HG03103 (cell line): ENCODE data around the gene UBE2E2.

Experiments used
- ATAC-seq: cut with Tn5 transposase; IDR thresholded peaks from one replicate; pipeline ENCODE4 v1.9.1; 2021; ENCODE audit warnings: low read depth; ENCODE audit not compliant: unreplicated experiment

Gene UBE2E2

DNA sequence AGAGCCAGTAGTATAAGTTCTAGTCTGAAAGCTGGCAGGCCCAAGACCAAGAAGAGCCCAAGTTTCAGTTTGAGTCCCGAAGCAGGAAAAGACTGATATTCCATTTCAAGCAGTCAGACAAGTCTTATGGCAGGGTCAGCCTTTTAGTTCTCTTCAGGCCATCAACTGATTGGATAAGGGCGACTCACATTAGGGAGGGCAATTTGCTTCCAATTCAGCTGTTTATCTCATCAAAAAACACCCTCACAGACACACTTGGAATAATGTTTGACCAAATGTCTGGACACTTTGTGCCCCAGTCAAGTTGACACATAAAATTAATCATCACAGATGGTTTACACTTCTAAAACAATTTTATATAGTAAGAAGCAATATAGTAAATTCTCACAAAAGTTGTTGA is 69.7 kb downstream of the UBE2E2 start:
- ATAC-seq: no peak

DNA sequence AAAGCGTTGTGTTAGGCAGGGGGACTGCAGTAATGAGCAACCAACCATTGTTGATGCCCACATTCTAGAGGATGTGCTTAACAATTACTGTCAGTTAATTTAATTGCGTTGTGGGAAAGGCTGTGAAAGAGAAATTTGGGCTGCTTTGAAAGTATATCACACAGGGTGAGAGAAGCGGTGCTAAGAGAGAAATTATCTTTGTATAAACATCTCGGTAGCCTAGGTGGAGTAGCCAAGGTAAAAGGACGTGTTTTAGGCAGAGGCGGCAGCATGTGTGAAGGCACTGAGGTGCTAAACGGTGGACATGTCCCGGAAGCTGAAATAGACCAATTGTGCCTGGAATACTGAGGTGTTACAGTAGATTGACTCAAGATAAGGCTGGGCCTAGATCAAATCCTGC is 71.9 kb downstream of the UBE2E2 start:
- ATAC-seq: no peak

DNA sequence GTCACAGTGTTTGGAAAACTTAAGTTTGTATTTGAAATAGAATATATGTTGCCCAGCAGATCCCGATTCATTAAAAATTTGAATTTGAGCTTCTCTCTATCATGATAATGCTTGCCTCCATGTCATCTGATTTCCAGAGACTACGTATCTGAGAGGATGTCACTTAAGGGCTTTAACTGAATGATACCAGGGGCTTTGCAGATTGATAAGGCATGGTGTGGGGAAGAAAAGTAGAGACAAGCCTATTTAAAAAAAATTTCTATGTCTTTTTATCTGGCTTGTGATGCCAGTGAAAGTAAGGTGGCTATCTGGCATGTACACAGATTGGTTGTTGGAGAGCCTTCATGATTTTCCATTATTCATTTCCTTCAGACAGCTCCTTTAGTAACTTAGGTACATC is 72.7 kb downstream of the UBE2E2 start:
- no peak for ATAC-seq

DNA sequence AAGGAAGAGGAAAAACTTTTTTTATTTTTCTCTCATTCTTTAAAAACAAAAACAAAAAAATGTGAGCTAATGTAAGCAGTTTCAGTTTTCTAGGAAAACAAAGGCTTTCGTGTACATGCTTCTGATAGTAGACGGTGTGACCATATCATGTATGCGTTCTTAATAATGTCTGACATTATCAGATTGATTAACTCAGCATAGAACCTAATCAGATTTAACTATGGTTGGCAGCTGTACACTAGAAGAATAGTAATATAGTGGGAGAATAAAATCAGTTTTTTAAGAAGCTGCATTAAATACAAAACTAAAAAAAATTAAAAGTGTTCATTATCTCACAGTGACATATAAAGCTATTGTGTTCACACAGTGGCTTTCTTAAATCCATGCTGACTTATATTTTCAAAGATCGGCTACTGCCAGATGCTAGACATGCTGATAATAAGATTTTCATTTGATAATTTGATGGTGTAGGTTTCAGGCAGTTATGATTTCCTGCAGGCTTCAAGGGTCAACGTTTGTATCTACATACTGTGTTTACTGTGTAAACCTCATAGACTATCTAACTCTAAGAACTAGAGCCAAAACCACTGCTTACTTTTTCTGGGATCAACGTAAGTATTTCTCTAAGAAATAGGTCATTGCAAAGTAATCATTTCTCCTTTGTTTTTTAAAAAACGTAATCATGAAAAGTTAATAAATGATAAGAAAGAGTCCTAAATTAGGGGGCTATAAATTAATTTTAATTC is 74.0 kb downstream of the UBE2E2 start:
- no peak for ATAC-seq

DNA sequence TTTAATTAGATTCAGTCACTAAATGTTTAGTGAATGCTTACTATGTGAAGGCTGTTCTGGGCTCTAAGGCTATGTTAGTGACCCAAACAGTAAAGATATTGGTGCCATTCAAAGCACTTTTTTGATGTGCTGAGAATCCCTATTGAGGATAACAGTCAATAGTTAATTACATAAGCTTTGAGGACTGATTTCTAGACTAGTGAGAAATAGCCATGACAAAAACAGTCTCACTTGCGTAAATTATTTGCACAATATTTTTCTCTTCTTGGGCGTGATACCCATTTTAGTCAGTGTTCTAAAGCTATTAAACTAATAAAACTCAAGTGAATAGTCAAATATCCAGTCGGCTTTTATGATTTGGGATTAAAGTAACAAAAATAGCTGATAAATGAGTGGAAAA is 74.6 kb downstream of the UBE2E2 start:
- no peak for ATAC-seq

DNA sequence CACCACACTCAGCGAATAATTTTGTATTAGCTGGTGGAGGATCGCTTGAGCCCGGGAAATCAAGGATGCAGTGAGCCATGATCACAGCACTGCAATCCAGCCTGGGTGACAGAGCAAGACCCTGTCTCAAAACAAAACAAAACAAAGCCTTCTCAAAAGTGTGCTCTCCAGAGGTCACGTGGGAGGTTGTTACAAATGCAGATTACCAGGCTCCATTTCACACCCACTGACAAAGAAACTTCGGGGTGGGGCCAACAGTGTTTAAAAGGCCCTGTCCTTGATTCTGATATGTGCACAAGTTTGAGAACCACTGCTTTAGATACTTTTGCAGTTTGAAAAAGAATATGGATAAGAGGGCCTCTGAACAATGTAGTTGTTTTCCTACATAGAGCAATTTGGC is 80.5 kb downstream of the UBE2E2 start:
- no peak for ATAC-seq

DNA sequence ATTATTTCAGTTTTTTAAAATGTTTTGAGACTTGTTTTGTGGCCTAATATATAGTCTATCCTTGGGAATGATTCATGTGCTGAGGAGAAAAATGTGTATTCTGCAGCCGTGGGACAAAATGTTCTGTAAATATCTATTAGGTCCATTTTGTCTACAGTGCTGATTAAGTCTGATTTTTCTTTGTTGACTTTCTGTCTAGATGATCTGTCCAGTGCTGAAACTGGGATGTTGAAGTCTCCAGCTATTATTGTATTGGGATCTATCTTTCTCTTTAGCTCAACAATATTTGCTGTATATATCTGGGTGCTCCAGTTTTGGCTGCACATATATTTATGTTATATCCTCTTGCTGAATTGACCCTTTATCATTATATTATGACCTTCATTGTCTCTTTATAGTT is 85.2 kb downstream of the UBE2E2 start:
- ATAC-seq: no peak

DNA sequence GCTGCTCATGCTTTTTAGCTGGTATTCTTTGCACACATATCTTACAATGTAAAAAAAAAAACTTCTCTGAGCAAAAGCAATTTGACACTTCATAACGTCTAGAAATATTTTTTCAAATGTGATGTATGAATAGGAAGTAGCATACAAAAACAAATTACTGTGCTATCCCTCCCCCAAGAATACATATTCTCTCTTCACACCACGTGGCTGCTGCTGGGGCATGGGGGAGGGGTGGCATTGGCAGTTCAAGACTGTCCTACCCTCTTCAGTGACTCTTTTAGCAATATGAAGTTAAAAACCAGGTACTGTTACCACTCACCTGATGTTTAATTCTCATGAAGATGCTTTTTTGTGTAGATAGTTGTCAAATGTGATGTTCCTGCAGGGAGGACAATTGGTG is 85.6 kb downstream of the UBE2E2 start:
- ATAC-seq: no peak

DNA sequence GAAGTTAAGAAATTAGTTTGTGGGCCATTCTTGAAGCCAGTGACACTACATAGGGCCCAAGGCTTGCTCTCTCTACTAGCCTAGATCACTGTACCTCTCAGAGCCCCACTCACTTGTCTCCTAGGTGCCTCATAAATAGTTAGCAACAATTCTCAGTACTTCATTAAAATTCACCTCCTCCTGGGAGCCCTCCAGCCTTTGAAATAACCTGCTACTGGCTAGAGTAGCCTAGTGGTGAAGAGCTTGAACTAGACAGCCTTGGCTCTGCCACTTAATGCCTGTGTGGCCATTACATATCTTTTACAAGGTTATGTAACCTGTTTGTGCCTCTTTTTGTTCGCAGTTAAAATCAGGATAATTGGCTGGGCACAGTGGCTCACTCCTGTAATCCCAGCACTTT is 89.3 kb downstream of the UBE2E2 start:
- ATAC-seq: no peak

DNA sequence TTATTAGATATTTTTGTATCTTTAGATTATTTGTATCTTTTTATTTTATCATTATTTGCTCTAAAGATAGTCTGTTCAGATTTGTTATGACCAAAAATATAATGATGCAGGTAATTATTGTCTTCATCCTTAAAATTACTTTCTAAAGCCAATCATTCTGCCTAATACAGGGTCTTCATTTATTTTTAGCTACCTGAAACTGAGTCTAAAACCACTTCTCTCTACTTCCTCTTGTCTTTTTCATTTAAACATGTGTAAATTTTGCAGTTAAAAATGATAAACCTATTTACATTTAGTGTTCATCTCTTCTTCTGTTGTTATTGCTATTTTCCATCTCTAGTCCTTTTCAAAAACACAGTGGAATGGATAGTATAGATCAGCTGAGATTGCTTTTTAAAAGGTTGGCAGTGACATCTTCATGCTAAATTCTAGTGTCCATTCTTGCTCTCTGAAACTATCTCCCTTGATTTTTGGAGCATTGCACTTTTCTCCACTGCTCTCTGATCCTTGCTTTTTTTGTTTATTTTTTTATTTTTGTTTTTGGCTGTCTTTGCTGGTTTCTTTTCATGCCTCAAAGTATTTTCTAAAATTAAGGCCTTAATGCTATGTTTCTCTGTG is 91.8 kb downstream of the UBE2E2 start:
- no peak for ATAC-seq

DNA sequence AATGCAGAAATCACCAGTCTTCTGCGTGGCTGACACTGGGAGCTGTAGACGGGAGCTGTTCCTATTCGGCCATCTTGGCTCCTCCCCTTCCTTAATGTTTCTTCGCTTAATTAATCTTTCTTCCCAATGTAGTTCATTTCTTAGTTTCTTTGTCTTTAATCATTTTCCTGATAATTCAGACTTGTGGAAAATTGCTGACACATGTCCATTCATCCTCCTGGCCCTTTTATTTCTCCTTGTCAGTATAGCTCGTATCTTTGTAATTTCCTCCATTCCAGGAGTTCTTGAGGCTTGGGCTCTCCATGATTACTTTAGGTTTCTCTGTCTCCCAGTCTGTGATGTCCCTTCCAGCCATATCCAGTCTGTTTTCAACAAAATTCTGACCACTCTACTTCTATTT is 98.7 kb downstream of the UBE2E2 start:
- ATAC-seq: no peak

DNA sequence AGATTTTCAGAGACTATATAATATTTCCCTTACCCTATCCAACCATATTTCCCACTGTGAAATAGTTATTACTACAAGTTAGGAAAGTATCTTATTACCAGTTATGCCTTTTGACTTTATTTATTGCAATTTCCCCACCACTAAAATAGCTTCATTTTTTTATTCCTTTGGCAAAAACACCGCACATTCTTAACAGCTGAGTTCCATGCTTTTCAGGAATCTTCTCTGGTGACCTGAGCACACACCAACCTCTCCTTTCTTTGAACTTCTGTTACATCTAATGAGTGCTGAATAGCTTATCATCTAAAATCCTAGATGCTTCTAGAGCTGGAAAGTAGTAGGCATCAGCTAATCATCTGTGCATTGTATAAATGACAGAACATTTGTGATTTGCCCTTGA is 99.1 kb downstream of the UBE2E2 start:
- no peak for ATAC-seq

DNA sequence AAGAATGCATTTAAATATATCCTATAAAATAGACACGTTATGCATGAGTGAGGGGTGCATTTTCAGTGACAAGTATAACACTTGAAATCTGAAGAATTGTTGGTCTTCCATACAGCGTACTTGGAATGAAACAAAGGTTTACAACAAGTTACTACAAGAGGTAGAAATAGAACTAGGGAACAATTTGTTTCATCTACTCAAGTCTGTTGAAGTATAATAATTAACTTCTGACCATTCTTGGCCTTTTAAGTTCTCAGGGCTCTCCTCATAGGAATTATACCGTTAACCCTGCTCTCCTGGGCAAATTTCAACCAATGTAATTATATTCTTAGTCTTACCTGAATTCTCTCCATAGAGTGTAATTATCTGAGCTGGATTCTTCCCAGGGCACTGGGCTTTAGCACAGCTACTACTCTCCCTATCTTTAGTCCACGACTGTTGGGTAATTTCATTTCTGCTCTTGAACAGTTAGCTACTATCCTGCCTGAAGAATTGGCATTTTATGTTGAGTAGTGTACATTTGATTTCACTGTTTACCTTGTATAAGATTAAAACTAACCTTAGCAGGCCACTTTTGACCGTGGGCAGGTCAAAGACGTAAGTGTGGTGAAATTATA is 100.6 kb downstream of the UBE2E2 start:
- ATAC-seq: no peak

DNA sequence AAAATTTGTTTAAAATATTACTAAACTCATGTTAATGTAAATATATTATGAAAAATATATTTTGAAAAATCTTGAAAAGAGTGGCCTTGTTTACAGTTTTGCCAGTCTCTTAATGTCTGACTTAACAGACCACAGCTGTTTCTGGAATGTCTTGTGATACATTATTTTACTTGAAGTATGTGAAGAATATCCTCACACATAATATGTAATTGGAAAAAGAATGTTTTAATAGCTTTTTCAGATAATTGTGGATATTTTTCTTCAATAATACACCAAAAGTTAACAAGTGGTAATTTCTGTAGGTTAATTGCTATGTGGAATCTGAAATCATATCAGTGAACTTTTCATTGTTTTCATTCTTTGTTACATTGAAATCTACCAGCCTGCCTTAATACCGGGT is 101.3 kb downstream of the UBE2E2 start:
- no peak for ATAC-seq

DNA sequence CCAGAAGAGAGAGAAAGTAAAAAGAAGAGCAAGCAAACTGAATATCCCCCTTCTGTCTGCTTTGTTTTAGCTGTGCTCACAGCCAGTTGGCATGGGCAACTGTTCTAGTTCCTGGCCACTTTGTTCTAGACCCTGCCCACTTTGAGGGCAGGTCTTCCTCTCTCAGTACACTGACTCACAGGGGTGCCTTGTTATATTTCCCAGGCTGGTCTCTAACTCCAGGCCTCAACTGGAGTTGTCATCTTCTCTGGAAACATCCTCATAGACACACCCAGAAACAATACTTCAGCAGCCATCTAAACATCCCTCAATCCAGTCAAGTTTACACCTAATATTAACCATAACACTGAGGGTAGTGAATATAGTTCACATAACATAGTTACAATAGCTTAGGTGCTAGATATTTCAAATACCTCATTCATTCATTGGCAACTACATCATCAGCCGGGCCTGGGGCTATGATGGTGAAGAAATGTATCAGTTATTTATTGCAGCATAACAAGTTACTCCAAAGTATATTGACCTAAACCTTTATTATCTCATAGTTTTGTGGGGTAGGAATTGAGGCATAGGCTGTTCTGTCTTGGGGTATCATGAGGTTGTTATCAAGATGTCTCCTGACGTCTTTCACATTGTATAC is 106.0 kb downstream of the UBE2E2 start:
- ATAC-seq: no peak

DNA sequence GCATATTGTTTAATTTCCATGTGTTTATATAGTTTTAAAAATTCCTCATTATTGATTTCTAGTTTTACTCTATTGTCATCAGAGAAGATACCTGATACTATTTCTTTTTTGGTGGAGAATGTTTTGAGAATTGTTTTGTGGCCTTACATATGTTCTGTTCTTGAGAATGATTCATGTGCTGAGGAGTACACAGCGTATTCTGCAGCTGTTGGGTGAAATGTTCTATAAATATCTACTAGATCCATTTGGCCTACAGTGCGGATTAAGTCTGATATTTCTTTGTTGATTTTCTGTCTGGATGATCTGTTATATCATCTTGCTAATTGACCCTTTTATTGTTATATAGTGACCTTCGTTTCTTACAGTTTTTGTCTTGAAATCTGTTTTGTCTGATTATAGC is 109.7 kb downstream of the UBE2E2 start:
- no peak for ATAC-seq

DNA sequence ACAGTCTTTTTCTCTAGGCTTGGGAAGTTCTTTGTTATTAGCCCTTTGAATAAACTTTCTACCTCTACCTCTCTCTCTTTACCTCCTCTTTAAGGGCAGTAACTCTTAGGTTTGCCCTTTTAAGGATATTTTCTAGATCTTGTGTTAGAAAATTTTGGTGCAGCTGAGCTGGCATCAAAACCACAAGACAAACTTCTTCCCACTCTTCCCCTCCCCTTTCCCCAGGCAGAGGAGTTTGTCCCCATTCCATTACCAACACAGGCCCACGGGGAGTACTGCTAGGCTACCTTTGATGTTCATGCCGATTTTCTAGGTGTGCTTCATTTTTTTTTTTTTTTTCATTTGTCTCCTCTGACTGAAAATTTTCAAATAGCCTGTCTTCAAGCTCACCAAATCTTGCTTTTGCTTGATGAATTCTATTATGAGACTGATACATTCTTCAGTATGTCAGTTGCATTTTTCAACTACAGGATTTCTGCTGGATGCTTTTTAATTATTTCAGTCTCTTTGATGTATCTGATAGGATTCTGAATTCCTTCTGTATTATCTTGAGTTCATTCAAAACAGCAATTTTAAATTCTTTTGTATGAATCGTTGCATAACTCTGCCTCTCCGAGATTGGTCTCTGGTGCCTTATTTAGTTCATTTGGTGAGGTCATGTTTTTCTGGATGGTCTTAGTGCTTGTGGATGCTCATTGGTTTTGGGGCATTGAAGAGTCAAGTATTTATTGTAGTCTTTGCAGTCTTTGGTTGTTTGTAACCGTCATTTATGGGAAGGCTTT is 112.0 kb downstream of the UBE2E2 start:
- no peak for ATAC-seq

DNA sequence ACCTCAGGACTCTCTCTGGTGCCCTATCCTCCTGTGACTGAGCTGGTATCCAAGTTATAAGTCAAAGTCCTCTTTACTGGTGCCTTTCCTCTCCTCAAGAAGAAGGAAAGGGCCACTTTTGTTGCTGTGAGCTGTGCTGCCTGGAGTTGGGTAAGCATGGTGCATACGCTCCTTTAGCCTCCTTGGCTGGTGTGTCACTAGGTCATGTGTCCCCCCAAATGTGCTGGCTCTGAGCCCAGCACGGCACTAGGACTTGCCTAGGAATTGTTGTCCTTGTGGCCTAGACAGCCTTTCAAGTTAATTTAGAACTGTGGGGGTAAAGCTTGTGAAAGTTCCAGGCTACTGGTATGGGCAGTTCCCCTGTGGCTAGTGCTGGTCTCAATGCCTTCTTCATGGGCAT is 113.8 kb downstream of the UBE2E2 start:
- ATAC-seq: no peak

DNA sequence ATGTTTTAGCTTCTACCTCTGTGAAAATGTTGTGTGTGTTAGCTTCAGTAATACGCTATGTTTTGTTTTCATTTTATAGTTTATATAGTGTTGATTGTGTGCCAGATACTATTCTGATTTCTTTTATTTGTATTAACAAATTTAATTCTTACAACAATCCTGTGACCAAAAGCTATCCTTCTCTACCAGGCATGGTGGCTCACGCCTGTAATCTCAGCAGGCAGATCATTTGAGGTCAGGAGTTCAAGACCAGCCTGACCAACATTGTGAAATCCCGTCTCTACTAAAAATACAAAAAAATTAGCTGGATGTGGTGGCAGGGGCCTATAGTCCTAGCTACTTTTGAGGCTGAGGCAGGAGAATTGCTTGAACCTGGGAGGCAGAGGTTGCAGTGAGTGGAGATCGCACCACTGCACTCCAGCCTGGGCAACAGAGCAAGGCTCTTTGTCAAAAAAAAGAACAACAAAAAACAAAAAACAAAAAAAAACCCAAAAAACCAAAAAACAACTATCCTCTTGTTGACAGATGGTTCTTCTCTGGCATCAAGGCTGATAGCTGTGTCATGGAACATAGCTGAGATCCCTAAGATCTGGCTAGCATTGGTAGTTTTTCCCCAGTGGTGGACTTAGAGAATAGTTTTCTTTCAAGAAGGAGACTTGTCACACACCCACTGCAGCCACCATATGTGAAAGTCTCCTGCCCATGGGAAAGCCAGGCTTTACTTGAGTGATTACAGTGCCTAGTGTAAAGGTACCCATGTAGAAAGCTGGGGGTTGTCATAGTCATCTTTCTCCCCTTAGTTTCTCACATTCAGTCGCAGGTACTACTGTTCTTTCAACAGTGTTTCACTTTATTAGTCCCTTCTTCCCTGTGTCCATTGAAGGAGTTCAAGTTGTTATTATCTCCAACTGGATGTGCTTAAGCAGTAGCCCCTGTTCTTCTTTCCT is 116.5 kb downstream of the UBE2E2 start:
- no peak for ATAC-seq
